Measurements from ENCODE around the gene RAB11FIP5.
"Not testable (repeated sequence)": the region's sequence is repeated elsewhere in the genome, so short reads cannot be mapped to it uniquely, and the experiment has no call there.

The RAB11FIP5 gene

DNA sequence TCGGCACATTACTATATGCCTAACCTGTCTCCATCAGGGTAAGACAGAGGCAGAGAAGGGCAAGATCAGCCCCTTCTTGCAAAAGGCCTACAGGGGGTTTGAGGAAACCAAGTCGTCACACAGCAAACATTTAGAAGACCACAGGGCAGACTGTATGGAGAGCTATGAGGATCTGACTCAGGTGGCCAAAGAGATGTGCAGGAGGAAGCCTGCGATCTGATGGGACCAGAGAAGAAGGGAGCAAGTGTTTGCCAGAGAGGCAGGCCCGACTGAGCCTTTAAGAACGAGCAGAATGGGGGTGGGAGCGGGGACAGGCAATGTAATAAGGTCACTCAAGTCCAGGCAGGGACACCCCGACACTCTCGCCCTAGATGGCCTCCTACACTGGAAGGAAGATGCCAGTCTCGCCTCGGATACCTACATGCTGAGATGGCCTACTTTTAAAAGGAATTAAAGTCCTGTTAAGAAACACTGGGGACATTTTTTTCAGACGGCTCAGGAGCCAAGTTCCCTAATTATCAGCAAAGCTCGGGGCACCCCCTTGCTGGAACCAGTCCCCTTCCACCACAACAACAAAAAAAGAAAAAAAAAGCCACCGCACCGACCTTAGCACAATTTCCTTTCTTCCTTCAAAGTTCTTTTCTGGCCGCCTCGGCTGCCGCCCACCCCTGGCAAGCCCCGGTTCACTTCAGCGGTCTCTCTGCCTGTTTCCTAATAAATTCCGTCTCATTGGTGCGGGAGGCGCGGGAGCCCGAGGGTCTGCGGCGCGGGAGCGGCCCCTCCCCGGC lies 42.7 kb downstream of the RAB11FIP5 start:
- no peak for DNase-seq

DNA sequence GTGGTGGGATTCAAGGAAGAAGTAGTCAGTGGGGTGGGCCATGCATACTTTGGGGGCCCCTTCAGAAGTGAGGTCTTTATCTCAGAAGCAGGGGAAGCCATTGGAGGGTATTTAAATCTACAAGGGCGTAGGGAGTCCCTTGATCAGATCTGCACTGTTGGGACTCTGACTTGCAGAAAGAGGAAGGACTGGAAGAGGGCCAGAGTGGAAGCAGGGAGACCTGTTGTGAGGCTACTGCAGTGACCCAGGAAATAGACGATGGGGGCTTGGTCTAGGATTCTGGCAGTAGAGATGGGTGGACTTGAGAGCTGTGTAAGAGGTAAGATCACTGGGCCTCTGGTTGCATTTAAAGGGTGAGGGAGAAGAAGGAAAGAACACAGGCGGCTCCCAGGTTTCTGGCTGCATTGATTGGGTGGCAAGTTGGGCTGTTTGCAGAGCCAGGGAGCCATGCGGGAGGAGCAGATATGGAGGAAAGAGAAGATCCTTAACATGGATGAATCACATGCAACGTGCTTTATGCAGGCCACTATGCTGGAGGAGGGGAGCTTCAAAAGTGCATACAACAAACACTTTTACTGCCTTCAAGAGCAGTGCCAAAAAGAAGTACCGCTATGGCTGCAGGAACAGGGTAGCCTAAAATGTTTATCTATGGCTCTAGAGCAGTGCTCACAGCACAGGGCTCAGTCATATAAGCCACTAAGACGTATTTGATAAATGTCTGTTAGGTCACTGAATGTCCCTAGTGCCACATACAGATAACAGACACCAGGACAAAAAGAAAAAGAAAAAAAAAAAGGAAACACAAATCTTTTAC lies 43.5 kb downstream of the RAB11FIP5 start:
- DNase-seq = no peak

DNA sequence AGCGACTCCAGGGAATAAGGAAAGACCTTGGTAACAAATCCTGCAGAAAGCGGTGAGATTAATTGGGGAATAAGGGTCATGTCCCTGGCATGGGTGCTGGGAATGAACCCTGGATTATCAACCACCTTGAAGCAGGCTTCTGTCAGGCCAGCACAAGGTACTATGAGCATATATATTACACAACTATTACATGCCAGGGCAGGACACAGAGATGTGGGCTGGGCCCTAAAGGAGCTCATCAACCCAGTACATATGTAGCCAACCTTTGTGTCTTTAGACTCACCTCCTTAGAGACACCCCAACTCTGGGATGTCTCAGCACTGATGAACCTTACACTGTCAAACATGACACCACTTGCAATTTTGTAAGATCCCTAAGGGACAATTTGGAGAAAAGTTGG lies 44.6 kb downstream of the RAB11FIP5 start:
- DNase-seq = no peak

DNA sequence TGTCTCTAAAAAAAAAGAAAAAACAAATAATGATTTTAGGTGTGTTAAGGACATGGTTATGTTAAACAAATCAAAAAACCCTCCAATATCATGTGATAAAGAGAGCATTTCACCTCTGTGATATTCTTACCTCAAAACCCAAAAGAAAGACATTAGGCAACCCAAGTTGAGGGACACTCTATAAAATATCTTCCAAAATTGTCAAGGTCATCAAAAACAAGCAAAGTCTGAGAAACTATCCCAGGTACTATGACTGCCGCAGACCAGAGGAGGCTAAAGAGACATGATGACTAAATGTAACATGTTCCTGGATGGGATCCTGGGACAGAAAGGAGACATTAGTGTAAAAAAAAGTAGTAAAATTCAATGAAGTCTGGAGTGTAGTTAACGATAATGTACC lies 45.7 kb downstream of the RAB11FIP5 start:
- DNase-seq = no peak

DNA sequence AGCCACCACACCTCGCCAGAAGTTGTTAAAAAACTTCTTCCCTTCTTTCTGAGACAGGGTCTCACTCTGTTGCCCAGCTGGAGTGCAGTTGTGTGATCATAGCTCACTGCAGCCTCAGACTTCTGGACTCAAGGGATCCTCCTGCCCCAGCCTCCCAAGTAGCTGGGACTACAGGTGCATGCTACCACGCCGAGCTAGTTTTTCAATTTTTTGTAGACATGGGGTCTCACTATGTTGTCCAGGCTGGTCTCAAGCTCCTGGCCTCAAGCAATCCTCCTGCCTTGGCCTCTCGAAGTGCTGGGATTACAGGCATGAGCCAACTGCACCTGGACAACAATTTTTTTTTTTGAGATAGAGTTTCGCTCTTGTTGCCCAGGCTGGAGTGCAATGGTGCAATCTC lies 47.7 kb downstream of the RAB11FIP5 start:
- not testable (repeated sequence) for DNase-seq

DNA sequence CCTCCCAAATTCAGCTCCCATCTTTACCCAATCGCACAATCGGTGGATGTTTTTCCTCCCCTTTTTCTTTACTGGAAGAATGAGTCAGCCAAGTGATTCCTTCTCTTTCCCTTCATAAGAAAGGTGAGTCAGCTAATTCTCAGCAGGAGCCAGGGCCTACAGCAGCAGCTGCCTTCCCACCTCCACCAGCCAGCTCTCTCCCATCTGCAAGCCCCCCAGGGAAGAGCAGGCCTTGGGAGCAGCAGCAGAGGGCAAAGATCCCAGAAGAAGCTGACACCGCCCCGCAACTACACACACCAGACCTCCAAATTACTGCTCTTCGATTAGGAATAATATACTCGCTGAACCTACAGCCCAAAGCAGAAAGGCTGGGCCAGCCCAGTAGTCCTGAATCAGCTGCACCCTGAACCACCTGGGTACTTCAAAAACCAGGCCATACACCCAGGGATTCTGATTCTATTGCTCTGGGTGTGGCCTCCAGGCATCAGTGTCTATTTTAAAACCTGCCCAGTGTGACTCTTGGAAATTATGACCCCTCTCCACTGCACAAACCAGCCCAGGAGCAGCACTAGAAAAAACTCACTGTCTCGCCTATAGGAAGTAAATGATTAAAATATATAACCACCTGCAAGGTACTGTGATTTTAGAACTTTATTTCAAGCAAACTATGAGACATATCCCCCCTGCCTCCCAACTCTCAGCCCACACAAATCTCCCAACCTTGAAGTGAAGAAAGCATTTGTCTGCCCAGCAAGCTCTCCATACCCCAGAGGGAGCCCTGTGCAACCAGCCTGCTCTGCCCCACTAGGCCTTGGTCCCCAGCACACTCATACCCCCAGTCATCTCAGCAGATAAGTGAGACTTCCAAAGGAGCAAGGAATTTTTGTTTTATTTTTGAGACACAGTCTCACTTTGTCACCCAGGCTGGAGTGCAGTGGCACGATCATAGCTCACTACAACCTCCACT lies 48.6 kb downstream of the RAB11FIP5 start:
- no peak for DNase-seq

DNA sequence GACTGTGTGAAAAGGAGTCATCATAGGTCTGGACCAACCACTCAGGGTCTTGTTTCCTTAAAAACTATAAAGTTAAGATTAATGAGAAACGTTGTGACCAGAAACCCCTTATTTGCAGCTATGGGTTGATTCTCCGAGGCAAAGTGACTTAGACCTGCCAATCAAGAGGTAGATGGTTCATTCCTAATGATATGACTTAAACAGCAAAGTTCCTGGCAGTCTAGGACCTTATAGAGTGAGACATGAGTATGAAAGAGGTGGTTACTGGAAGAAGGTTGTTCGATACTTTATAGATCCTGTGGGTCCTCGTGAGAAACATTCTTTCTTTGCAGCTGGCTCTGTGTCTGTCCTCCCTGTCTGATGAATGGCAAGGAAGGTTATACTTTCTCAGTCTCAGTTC lies 49.3 kb downstream of the RAB11FIP5 start:
- DNase-seq = no peak

DNA sequence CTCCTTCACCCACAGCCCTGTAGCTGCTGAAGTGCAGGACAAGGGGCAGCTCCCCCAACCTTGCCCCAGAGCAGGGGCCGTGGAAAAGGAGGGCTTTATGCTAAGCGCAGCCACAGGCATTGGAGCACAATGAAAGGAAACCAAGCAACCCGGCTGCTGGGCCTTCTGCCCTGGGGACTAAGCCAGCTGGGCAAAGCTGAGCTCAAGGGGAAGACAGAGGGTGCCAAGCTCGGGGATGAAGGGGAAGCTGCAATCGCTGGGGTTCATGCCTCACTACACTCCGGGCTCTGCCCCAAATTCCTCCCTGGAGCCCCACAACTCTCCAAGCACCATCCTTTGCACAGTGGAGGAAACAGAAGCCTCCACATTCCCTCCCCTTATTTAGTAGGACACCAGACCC lies 53.6 kb downstream of the RAB11FIP5 start:
- no peak for DNase-seq

DNA sequence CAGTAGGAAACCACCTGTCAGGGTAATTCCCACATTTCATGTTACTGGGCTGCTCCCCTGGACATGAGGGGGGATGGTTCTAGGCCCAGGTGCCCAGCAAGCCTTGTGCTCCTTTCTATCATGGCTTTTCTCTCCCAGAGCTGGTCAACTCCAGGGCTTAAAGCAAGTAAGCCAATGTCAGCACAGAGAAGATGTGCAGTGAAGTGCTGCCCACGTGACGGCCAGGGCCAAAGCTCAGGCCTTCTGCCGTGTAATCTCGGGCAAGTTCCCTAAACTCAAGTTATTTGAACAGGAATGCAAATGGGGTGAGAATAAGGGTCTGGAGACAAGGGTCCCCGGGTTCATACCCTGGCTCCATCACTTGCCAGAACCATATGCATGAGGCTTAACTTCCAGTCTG lies 57.8 kb downstream of the RAB11FIP5 start:
- DNase-seq = no peak

DNA sequence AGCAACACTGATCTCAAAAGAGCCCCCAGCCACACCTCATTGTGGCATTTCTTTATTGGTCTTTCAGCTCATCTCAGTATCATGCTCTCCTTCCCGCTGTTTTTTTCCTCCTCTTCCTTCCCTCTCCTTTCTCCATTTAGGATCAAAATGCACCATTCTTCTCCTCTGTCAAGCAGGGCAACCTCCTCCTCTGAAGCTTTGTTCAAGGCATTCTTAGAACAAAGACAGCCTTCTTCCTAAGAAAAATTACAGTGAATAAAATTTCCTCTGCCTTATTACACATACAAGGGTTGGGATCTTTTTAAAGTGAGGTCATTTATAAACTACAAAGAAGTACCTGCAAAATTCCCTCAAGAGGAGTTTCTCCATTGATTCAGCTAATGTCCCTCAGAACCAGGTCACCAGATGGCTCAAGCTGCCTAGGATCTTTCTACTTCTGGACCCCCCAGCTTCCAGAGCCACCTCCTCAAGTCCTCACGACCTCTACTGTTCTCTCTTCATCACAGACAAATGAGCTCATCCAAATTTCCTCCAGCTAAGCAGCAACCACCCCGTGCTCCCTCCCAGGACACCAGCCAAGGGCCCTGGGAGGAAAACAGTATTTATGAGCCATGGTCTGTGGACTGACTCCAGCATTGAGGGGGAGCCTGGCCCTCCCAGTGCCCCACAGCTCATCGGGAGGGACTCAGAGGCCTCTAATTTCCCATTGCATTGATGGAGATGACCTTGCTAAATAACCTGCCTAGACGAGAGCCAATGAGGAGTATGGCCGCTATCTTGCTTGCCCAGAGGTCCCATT lies 59.2 kb downstream of the RAB11FIP5 start:
- no peak for DNase-seq

DNA sequence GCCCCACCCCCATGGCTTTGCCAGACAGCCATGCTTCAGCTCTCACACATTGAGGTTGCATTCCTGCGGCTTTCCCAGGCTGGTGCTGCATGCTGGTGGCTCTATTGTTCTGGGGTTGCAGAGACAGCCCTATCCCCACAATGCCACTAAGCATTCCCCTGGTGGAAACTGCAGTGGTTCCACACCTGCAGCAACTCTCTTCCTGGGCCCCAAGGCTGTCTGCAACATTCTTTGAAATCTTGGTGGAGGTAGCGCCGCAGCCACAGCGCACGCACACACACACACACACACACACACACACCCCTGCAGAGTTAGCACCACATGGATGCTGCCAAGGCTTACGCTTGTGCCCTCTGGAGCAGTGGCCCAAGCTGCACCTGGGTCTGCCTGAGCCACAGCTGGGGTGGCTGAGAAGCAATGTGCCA lies 62.6 kb downstream of the RAB11FIP5 start:
- no peak for DNase-seq

DNA sequence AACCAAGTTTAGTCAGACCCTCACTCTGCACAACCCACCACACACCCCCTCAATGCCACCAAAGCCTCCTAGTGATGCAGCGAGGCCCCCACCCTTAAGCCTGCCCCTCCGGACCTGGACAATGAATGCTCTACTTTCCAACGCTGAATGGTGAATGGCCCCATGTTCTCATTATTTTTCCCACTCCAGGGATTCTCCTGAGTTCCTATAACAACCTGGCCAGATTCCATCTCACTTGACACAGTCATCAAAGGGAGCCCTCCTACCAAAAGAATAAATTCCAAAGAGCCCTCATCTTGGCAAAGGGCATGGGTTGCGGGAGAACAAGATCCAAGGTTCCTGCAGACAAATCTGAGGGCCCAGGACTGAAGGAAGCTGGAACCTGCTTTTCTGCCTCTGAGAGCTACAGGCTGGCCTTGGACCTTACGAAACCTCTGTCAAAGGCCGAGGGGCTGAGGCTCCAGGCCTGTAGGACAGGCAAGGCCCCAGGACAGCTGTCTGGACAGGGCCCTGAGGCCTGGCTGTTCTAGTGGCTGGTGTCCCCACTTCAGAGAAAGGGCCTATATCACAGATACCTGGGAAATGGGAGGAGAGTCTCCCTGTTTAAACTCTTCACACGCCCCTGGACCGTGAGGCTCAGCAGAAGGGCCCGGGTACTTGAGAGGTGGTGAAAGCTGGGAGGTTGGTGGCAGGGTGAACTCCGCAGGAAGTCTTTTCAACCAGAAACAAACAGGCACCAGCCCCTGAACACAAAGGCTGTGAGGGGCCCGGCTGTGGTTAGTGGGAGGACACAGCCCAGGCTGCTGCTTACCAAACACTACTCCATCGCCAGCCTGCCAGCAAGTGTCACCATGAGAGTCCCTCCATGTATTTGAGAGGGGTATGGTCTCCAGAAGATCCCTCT lies 68.6 kb downstream of the RAB11FIP5 start:
- no peak for DNase-seq

DNA sequence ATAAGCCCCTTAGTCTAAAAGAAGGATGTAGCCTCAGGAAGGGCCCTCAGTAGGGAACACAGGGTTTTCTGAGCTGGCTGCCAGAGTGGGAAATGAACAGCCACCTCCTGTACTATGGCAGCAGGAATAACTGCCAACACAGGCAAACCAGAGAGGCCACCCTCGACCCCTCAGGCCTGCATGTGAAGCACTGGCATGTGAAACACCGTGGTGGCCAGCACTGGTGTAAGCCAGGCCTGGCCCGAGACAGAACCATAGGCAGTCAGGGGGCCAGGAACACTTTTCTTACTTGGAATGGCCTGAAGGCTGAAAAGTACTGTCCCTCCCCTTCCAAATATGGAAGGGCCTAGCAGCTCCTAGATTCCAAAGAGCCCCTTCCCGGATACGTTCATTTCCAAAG lies 69.5 kb downstream of the RAB11FIP5 start:
- no peak for DNase-seq

DNA sequence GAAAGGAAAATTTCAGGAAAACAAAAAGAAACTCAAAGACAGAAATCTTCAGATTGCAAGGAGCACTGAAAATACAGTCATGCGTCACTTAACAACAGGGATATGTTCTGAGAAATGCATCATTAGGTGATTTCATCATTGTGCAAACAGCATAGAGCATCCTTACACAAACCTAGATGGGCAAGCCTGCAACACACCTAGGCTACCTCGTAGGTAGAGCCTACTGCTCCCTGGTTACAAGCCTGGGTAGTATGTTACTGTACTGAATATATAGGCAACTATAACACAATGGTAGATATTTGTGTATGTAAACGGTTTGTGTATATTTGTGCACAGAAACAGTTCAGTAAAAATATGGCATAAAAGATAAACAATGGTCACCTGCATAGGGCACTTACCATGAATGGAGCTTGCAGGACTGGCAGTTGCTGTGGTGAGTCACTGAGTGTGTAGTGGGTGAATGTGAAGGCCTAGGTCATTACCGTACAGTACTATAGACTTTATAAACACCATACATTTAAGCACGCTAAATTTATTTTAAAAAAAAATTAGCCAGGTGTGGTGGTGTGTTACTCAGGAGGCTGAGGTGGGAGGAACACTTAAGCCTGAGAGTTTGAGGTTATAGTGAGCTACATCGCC lies 74.7 kb downstream of the RAB11FIP5 start:
- DNase-seq = no peak

DNA sequence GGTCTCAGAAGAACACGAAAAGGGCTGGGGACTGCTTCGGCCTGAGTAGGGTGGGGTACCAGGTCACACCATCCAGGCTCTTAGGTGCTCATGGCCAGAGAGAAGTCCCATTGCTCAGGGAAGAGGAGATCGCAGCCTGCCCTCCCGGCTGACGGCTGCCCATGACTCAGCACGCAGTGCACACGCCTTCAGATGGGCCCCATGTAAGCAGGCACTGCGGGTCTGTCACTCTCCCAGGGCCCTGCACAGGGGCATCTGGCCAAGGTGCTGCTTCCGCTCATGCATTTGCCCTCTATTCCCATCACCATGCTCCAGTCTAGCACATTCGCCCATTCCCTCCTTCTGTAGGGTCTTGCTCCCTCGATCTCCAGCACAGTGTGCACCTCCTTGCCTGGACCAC lies 76.0 kb downstream of the RAB11FIP5 start:
- DNase-seq = no peak

DNA sequence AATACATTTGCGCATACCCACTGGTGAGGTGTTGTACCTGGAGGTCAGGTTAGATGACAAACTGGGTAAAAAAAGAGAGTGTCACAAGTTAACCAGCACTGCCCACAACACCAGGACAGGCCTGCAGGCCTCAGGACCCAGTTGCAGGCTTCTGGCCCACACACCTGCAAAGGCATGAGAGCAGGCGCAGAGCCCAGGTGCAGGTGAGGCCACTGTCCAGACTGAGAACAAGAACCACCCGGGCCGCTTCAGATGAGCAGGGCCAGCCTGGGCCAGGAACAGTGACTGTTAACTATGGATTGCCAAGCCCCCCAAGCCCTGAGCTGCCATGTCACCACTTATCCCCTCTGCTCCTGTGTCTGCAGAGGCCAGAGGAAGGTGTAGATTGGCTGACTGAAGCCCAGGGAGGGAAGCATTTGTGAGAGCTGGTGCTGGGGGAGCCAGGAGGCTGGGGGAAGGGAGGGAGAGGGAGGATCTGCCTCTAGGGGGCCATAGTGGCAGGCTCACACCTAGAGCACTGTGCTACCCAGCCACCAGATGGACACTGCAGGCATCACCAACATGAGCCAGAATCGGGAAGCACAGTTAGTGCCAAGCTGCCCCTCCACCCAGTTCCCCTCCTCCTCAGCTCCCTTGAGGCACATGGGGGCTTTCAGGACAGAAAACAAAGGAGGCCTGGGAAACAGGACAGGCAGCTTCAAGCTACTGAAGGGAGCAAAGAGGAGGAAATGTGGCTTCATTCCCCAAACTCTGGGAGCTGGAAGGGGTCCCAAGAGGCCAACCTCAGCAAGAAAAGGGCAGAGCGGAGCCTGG lies 76.6 kb downstream of the RAB11FIP5 start:
- DNase-seq = no peak

DNA sequence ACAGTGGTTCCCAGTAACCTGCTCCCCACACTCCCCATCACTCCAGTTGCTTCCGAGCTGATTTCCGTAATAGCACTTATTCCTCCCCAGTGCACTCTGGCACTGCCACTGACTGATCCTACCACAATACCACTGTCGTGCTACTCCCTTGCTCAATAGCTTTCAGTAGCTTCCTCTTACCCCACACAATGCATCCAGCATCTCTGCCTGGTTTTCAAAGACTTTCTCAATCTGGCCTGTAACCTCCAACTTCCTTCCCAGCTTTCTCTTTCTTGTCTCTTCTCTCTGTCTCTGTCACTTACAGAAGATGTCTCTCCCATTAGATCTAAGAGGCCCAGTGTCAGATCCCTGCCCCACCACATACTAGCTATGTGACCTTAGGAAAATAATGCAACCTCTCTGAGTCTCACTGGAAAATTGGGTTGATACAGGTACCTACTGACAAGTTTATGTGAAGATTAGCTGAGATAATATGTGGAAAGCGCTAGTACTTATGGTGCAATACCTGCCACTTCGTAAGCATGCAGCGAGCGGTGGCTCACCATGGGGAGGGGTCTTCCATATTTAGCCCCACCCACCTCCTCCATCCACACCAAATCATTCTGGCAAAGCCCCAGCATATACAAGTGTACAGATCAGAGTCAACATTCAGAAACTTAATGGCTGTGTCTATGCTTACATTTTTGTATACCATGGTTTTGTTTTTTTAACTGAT lies 77.9 kb downstream of the RAB11FIP5 start:
- no peak for DNase-seq

DNA sequence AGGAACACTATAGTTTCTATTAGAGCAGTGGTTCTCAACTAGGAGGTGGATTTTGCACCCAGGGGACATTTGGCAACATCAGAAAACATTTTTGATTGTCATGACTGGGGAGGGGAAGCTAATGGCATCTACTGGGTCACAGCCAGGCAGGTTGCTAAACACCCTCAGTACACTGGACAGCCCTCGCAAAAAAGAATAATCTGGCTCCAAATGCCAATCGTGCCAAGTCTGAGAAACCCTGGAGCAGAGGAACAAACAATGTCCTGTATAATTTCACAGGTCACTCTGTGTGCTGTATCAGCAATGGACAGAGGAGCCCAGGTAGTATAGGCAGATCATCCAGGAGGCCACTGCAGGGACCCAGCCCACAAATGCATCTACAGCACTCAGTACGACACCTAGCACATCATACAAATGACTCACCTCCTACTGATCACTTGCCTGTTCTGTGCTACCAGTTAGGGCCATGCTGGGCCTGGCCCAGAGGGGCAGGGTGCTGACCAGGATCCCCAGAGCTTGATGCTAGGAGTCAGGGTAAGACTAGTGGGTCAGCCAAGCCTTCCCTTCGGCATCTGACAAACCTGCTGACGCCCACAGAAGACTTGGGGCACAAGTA lies 78.9 kb downstream of the RAB11FIP5 start:
- DNase-seq = no peak

All from stimulated activated naive CD4-positive, alpha-beta T cell treated with Interleukin-2 at 50 U/mL for 16 hours (primary cell).